K562 (cell line): Measurements from ENCODE around the gene LAMB1. TPM values are rescaled to one million over a fixed set of nuclear protein-coding genes. Genes with fewer than 3 reads are reported as not detected.

ENCODE experiments used
- ATAC-seq: fragments of 200-7000 bp; cut with Tn5 transposase; 3 replicates; pipeline ENCODE4 v1.9.1; 2020; ENCODE audit warnings: moderate library complexity
- BruUV-seq: library from RNA; stranded (reverse); fragments of 400-500 nt; replicated peaks from 2 replicates; lab custom pipeline; 2021; lab: Mats Ljungman, UMichigan
- CTCF ChIA-PET: fragments of 300-600 bp; formaldehyde crosslinking; extraction: SDS; loops from one replicate; lab custom pipeline; 2021; ENCODE audit warnings: low intra/inter-chr PET ratio; lab: Yijun Ruan, JAX
- POLR2A ChIA-PET: fragments of 300-600, 350-650 bp; sonication (Branson Sonifier 250); formaldehyde crosslinking; extraction: SDS; loops from one replicate; lab custom pipeline; 2021; ENCODE audit warnings: antibody characterized with exemption, inconsistent platforms; lab: Yijun Ruan, JAX
- DNase-seq, 4 experiments: peaks; one replicate each; pipeline versions ENCODE4 v3.0.0 to v3.0.0-alpha.2; 2011 to 2018; ENCODE audit warnings: low spot score in 3 of 4, mixed read lengths in 3 of 4; ENCODE audit errors: extremely low read depth in 1 of 4
- FAIRE-seq: peaks from 2 replicates; lab custom pipeline; 2011; peaks lifted over from hg19 to GRCh38; lab: Jason Lieb, UNC
- H2AFZ ChIP-seq: 2 replicates; pipeline ENCODE4 v1.6.0; 2011; ENCODE audit warnings: low read depth, low read length, control low read depth, inconsistent platforms
- H3K27ac ChIP-seq: fragments of 200-600 bp; 3 replicates; pipeline ENCODE4 v1.8.0; 2011; ENCODE audit warnings: low read depth, mild to moderate bottlenecking, control low read depth, inconsistent platforms, low read length, moderate library complexity, mixed read lengths; ENCODE audit errors: extremely low read depth
- H3K27me3 ChIP-seq, 2 experiments: fragments of 300-600 bp in 1 of 2; 2 replicates in 1 of 2; 3 replicates in 1 of 2; pipeline versions ENCODE4 v1.6.0 to v1.8.0; 2011; ENCODE audit warnings: inconsistent platforms in 2 of 2, low read length in 2 of 2, mild to moderate bottlenecking in 1 of 2, mixed read lengths in 1 of 2, moderate library complexity in 1 of 2; ENCODE audit not compliant: control insufficient read depth in 2 of 2, insufficient read depth in 2 of 2
- H3K36me3 ChIP-seq: fragments of 300-600 bp; 3 replicates; pipeline ENCODE4 v1.8.0; 2011; ENCODE audit warnings: mild to moderate bottlenecking, low read length, inconsistent platforms; ENCODE audit not compliant: control insufficient read depth, insufficient read depth
- H3K4me1 ChIP-seq, 2 experiments: fragments of 200-600 bp in 1 of 2; replicated peaks in 1 of 2; 2 replicates in 1 of 2; 3 replicates in 1 of 2; pipeline versions ENCODE4 v1.5.1 to v1.8.0; 2011; ENCODE audit warnings: inconsistent platforms in 2 of 2, low read length in 2 of 2, mild to moderate bottlenecking in 1 of 2, mixed read lengths in 1 of 2, moderate library complexity in 1 of 2; ENCODE audit not compliant: control insufficient read depth in 2 of 2, insufficient read depth in 2 of 2
- H3K4me2 ChIP-seq: 2 replicates; pipeline ENCODE4 v1.6.1; 2011; ENCODE audit warnings: low read length, control low read depth, inconsistent platforms, mixed read lengths; ENCODE audit not compliant: insufficient read depth
- H3K4me3 ChIP-seq: fragments of 200-600 bp; sonication (generic), shearing (Covaris generic); 2 replicates; pipeline ENCODE4 v1.5.1; 2016; ENCODE audit warnings: control low read depth, inconsistent platforms
- H3K79me2 ChIP-seq: fragments of 200-600 bp; 3 replicates; pipeline ENCODE4 v1.8.0; 2011; ENCODE audit warnings: low read length, inconsistent platforms; ENCODE audit not compliant: control insufficient read depth, insufficient read depth
- H3K9ac ChIP-seq, 2 experiments: 2 replicates each; pipeline versions ENCODE4 v1.6.0 to v1.6.1; 2011; ENCODE audit warnings: low read depth in 2 of 2, low read length in 2 of 2, control low read depth in 1 of 2, inconsistent platforms in 1 of 2, mild to moderate bottlenecking in 1 of 2, mixed read lengths in 1 of 2; ENCODE audit not compliant: insufficient read depth in 1 of 2
- H3K9me1 ChIP-seq: one replicate; pipeline ENCODE4 v1.6.0; 2011; ENCODE audit warnings: inconsistent platforms, mild to moderate bottlenecking, low read length, moderate library complexity; ENCODE audit not compliant: control insufficient read depth, insufficient read depth
- H3K9me3 ChIP-seq: replicated peaks from 2 replicates; pipeline ENCODE4 v1.5.1; 2011; ENCODE audit warnings: low read depth, low read length, inconsistent platforms; ENCODE audit not compliant: control insufficient read depth, insufficient read depth
- H4K20me1 ChIP-seq: replicated peaks from 2 replicates; pipeline ENCODE4 v1.6.1; 2011; ENCODE audit warnings: low read length, inconsistent platforms, mixed read lengths; ENCODE audit not compliant: control insufficient read depth, insufficient read depth
- ARID3A ChIP-seq: IDR thresholded peaks from 2 replicates; pipeline ENCODE4 v1.6.1; 2012; ENCODE audit warnings: low read depth, low read length, improper control_type of control experiment, borderline replicate concordance
- C11orf30 ChIP-seq: fragments of 450-650 bp; IDR thresholded peaks from 2 replicates; pipeline ENCODE4 v1.6.1; 2016; ENCODE audit warnings: low read depth, mild to moderate bottlenecking
- MAFF ChIP-seq: IDR thresholded peaks from 2 replicates; pipeline ENCODE4 v1.6.1; 2012; ENCODE audit warnings: low read length, improper control_type of control experiment
- MAFG ChIP-seq: fragments of 450-650 bp; conservative IDR thresholded peaks from 2 replicates; pipeline ENCODE4 v1.6.1; 2016; ENCODE audit warnings: missing genetic modification characterization, missing compliant biosample characterization
- ZEB2 ChIP-seq: fragments of 450-650 bp; IDR thresholded peaks from 2 replicates; pipeline ENCODE4 v1.6.1; 2016
- ZNF316 ChIP-seq: fragments of 450-650 bp; IDR thresholded peaks from 2 replicates; pipeline ENCODE4 v1.6.1; 2016
- WGBS: fragments of 100-300 bp; shearing (Covaris generic); methylation state at CpG from one replicate; pipeline ENCODE4 v1.1.6; 2016; ENCODE audit warnings: low coverage, mixed read lengths; ENCODE audit not compliant: insufficient coverage; ENCODE audit errors: missing lambda C conversion rate; 5-methylcytosine and 5-hydroxymethylcytosine counted together
- in situ Hi-C: fragments of 300-500 bp; cut with MboI; formaldehyde crosslinking; loops from 4 replicates; pipeline ENCODE4 v1.15.0; 2018; ENCODE audit warnings: inconsistent platforms, mixed read lengths
- intact Hi-C: fragments of 100-400 bp; cut with micrococcal nuclease; formaldehyde crosslinking; loops from 2 replicates; pipeline ENCODE4 v1.14.2; 2022
- polyA plus RNA-seq, 8 experiments: library from polyadenylated mRNA; depleted of rRNA in 4 of 8; stranded (reverse) in 5 of 8; unstranded in 3 of 8; fragments of >200 nt; fragmentation: Nextera tagmentation in 2 of 8; fragmentation: Illumina TruSeq in 1 of 8; extraction: Ambion mirVana in 2 of 8; extraction: Trizol in 1 of 8; gene quantifications; 2 replicates each; pipeline versions ENCODE4 v1.2.1 to v1.2.3, GENCODE V29; 2011 to 2014; ENCODE audit warnings: inconsistent platforms in 1 of 8, missing spikeins in 1 of 8
- total RNA-seq, 7 experiments: library from RNA; depleted of rRNA in 6 of 7; stranded (reverse); fragments of >200 nt in 6 of 7; fragmentation: Illumina TruSeq in 2 of 7; extraction: Trizol in 2 of 7; gene quantifications; 2 replicates each; pipeline versions ENCODE4 v1.2.1 to v1.2.3, GENCODE V29; 2011 to 2021; ENCODE audit warnings: low replicate concordance in 1 of 7

LAMB1 gene
- total and polyA plus RNA-seq, 9 of the 15 experiments (the other 6 are each of a cell fraction or from before 2014, with no cell fraction given), result 6.0 to 17.7 (median 12.3) TPM

GRCh38 chr7:107971100-107971499 lies 31.9 kb downstream of the LAMB1 start:
- no TSS peak for BruUV-seq
- ChIA-PET CTCF (no interaction called here), POLR2A (interaction anchor here (0.6 to 1.6 kb wide), 2 partner anchors 9 to 12 kb away, joined by 3 to 5 read pairs; no protein-coding TSS in a partner anchor)
- Histone ChIP-seq H3K4me1 (peaks cover 0 to 22% of the 10 kb centered on the region in 2 experiments; a peak in 3 of 5 replicates), H3K4me2 (no peak overlapping the region), H3K4me3 (no peak overlapping the region), H3K27me3 (no peaks in the 10 kb centered on the region), H3K36me3 (peaks cover 15% of the 10 kb centered on the region; the same call in 2 of the 3 replicates), H3K27ac (no peak overlapping the region), H3K9me3 (no peaks in the 10 kb centered on the region), H3K79me2 (no peaks in the 10 kb centered on the region), H4K20me1 (0 out of 2 replicates have a peak, but pooled peaks cover 3% of the 10 kb centered on the region), H3K9ac (no peak overlapping the region), H2AFZ (no peak overlapping the region), H3K9me1 (no peaks in the 10 kb centered on the region)
- DNase-seq, result no peak
- FAIRE-seq, result no peak
- WGBS, result 71% methylated on average over 3 of the region's 3 CpGs
- intact Hi-C loops (loop anchor here (10.0 kb wide), 1 partner anchor 56 kb away; no protein-coding TSS in a partner anchor), in situ Hi-C loops (no loop called here)
- peak; percentile 92 for TF ChIP-seq ZNF316
- TF ChIP-seq MAFG, result peak; percentile 58
- no peak for TF ChIP-seq ARID3A
- TF ChIP-seq ZEB2, result no peak
- TF ChIP-seq MAFF, result peak; percentile 33; the same call in 1 of the 2 replicates
- peak; percentile 82 for TF ChIP-seq C11orf30
- ATAC-seq, result 0 out of 3 replicates have a peak, but pooled peaks have one; percentile 22
